ENCODE measurements around the gene CHI3L2. TPM values are rescaled to one million over a fixed set of nuclear protein-coding genes. Genes with fewer than 3 reads are reported as not detected.

CHI3L2 gene
- total and polyA plus RNA-seq, 10 donors = 6.0 to 159 (median 30.5) TPM

DNA sequence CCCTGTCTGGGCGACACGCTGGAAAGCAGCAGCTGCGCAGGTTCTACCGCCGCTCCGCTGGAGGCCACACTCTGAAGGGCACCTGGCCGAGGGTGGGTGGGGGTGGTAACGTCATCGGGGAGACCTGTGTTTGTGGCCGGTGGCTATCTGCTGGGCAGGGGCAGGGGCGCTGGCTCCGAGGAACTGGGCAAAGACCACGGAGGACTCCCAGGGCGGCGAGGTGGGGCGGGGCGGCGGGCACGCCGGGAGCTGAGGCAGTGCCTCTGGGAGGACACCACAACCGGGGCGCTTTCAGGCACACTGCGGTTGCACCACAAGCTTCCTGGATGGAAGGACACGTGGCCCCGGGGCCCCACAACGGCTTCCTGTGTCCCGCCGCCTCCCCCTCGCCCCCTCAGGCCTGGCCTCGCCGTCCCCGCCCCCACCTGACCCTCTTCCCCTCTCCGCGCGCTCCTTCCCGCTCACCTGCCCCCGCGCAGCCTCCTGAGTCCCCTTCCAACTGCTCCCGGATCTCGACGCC is 23.8 kb upstream of the CHI3L2 start:
- Histone ChIP-seq H3K36me3 (peaks cover 0 to 15% (median 4%) of the 10 kb centered on the region in 6 donors), H3K9me3 (no peaks in the 10 kb centered on the region), H3K27ac (peak overlapping the region; percentile 96 to 100 (median 98)), H3K4me3 (peak overlapping the region; percentile 58 to 88 (median 79)), H3K4me1 (peaks cover 38 to 89% (median 71%) of the 10 kb centered on the region in 6 donors), H3K27me3 (replicated peaks in 1 of 7) (no peaks in the 10 kb centered on the region)
- intact Hi-C loops (cut with DNase I; ENCODE audit: low total_unique reads) = no loop called here
- TF ChIP-seq POLR2A (IDR thresholded peaks at IDR 0.05) (no peak), POLR2AphosphoS5 (IDR thresholded peaks at IDR 0.05) (peak in 2 of 3 donors; percentile 32 to 48)
- TF ChIP-seq, protein P1, sequence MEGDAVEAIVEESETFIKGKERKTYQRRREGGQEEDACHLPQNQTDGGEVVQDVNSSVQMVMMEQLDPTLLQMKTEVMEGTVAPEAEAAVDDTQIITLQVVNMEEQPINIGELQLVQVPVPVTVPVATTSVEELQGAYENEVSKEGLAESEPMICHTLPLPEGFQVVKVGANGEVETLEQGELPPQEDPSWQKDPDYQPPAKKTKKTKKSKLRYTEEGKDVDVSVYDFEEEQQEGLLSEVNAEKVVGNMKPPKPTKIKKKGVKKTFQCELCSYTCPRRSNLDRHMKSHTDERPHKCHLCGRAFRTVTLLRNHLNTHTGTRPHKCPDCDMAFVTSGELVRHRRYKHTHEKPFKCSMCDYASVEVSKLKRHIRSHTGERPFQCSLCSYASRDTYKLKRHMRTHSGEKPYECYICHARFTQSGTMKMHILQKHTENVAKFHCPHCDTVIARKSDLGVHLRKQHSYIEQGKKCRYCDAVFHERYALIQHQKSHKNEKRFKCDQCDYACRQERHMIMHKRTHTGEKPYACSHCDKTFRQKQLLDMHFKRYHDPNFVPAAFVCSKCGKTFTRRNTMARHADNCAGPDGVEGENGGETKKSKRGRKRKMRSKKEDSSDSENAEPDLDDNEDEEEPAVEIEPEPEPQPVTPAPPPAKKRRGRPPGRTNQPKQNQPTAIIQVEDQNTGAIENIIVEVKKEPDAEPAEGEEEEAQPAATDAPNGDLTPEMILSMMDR (IDR thresholded peaks at IDR 0.05 in 8 of 11, conservative IDR thresholded peaks at IDR 0.05 in 3 of 11) = peak in 4 of 11 experiments; percentile 4 to 14 (median 8)
- 0 to 10% (median 2%) methylated on average over 28 to 41 of the region's 41 CpGs for WGBS, 5 donors
- DNase-seq = peak; percentile 99

DNA sequence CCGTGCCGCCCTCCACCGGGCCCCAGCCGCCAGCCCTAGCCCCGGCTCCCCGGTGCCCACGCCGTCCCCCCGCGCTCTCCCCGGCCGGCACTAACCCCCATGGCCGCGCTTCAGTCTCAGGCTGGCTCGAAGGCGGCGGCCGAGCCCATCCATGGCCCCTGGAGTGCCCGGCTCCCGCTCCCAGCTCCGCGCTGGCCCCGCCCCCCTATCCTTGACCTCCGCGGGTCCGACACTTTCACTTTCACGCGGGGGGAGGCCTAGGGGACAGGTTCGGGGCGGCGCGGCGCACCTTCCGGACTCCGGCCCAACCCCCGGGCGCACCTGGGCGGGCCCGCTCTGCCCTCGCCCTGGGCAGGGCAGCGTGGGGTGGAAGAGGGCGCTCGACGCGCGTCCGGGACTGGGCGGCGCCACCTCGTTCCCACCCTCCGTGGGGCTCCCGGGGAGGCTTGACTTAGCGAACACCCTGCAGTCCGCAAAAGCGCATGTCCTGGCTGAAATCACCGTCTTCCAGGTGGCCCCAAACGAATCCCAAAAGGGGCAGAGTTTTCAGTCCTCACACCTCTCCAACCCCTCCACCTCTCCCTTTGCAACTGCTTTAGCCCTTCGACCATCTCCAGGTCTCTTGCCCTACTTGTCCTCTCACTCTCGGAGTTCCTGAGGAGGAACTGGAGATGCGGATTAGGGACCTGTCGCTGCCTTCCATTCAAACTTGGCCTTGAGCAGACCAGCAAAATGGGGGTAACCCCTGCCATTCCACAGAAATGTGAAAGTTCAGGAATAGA is 23.1 kb upstream of the CHI3L2 start:
- 2 to 11% (median 3%) methylated on average over 15 to 61 of the region's 61 CpGs for WGBS, 5 donors

DNA sequence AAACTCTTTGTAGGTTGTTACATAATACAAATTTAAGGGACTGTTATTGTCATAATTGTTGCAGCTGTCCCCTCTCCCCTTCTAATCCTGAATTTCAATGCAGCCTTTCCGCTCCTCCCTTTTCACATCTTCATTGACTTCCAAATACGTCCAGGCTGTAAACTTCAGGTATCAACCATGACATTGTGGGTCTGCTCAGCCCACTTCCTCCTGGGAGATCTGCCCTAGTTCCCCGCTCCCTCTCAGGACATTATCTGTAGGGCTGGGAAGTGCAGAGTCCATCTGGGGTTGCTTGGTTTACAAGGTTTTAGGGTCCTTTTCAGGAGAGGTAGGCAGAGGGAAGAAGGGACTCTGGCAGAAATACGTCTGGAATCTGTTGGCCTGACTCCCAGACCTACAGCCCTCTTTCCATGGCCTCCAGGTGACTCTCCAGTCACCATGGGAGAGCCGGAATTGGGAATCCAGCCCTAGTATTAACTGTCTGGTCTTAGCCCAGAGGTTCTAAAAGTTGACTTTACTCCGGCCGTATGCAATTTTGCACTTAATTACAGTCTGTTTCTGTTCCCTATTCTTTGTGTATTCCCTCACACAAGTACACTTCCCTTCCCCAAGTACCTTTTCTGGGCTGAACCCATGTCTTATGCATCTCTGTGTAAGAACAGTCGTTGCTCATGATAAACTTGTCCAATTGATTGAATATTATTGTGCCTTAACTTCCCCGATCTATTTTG is 22.4 kb upstream of the CHI3L2 start:
- no peak for TF ChIP-seq POLR2A (IDR thresholded peaks at IDR 0.05)
- no peak for TF ChIP-seq POLR2AphosphoS5 (IDR thresholded peaks at IDR 0.05)
- TF ChIP-seq, protein P1 (IDR thresholded peaks at IDR 0.05 in 8 of 11, conservative IDR thresholded peaks at IDR 0.05 in 3 of 11) = no peak
- intact Hi-C loops (cut with DNase I; ENCODE audit: low total_unique reads) = no loop called here
- H3K27ac ChIP-seq = peak overlapping the region; percentile 96 to 100 (median 98)
- peak overlapping the region in 6 of 8 donors; percentile 60 to 88 (median 79) for H3K4me3 ChIP-seq
- no peaks in the 10 kb centered on the region for H3K27me3 ChIP-seq (replicated peaks in 1 of 7)
- peaks cover 0 to 1% (median 0%) of the 10 kb centered on the region in 6 donors for H3K36me3 ChIP-seq
- H3K9me3 ChIP-seq = no peaks in the 10 kb centered on the region
- DNase-seq = no peak
- 43 to 59% (median 45%) methylated on average over 9 of the region's 9 CpGs for WGBS, 5 donors
- peaks cover 36 to 75% (median 57%) of the 10 kb centered on the region in 6 donors for H3K4me1 ChIP-seq

More for the DNA sequence above, 23.1 kb upstream of the CHI3L2 start:
- Histone ChIP-seq H3K9me3 (no peaks in the 10 kb centered on the region), H3K4me1 (peaks cover 36 to 82% (median 64%) of the 10 kb centered on the region in 6 donors), H3K27ac (peak overlapping the region; percentile 96 to 100 (median 98)), H3K36me3 (peaks cover 0 to 9% (median 0%) of the 10 kb centered on the region in 6 donors), H3K27me3 (replicated peaks in 1 of 7) (no peaks in the 10 kb centered on the region), H3K4me3 (peak overlapping the region; percentile 58 to 88 (median 79))
- intact Hi-C loops (cut with DNase I; ENCODE audit: low total_unique reads) = no loop called here
- TF ChIP-seq, protein P1 (IDR thresholded peaks at IDR 0.05 in 8 of 11, conservative IDR thresholded peaks at IDR 0.05 in 3 of 11) = peak in 2 of 11 experiments; percentile 21 to 32
- TF ChIP-seq POLR2A (IDR thresholded peaks at IDR 0.05) = peak in 2 of 3 donors; percentile 45 to 80
- TF ChIP-seq POLR2AphosphoS5 (IDR thresholded peaks at IDR 0.05) = peak; percentile 90 to 94 (median 91)
- DNase-seq = peak; percentile 98

All from spleen (tissue), 11 donors.